GM12878 (cell line): ENCODE data around the gene TGIF2. TPM values are rescaled to one million over a fixed set of nuclear protein-coding genes. Genes with fewer than 3 reads are reported as not detected.

Experiments
- ATAC-seq: fragments of 200-7000 bp; cut with Tn5 transposase; 3 replicates; pipeline ENCODE4 v1.9.1; 2020; ENCODE audit warnings: mild to moderate bottlenecking, moderate library complexity
- BruUV-seq: library from RNA; stranded (reverse); fragments of 400-500 nt; replicated peaks from 2 replicates; lab custom pipeline; 2021; lab: Mats Ljungman, UMichigan
- CTCF ChIA-PET: fragments of 300-600 bp; sonication (Branson Sonifier 250); formaldehyde crosslinking; extraction: SDS; loops from one replicate; lab custom pipeline; 2021; ENCODE audit warnings: inconsistent platforms; lab: Yijun Ruan, JAX
- POLR2A ChIA-PET: fragments of 350-600 bp; formaldehyde crosslinking; extraction: SDS; loops from one replicate; lab custom pipeline; 2021; ENCODE audit warnings: inconsistent platforms; lab: Charles Lee
- RAD21 ChIA-PET: fragments of 300-600 bp; sonication (Branson Sonifier 250); formaldehyde crosslinking; loops from one replicate; lab custom pipeline; 2023; ENCODE audit warnings: antibody characterized with exemption; ENCODE audit not compliant: unreplicated experiment; lab: Charles Lee
- SMC1A ChIA-PET: fragments of 300-600 bp; sonication (Branson Sonifier 250); formaldehyde crosslinking; loops from one replicate; lab custom pipeline; 2023; ENCODE audit not compliant: unreplicated experiment, uncharacterized antibody; lab: Charles Lee
- DNase-seq: peaks from one replicate; pipeline ENCODE4 v3.0.0-alpha.2; 2011; ENCODE audit warnings: low read depth, low spot score
- FAIRE-seq: peaks from 3 replicates; lab custom pipeline; 2011; peaks lifted over from hg19 to GRCh38; lab: Jason Lieb, UNC
- H2AFZ ChIP-seq: 2 replicates; pipeline ENCODE4 v1.6.0; 2011; ENCODE audit warnings: low read depth, low read length, control low read depth; ENCODE audit not compliant: control insufficient read depth
- H3K27ac ChIP-seq: 2 replicates; pipeline ENCODE4 v1.5.1; 2011; ENCODE audit warnings: control low read depth; ENCODE audit not compliant: control insufficient read depth, insufficient read depth
- H3K27me3 ChIP-seq, 2 experiments: replicated peaks in 1 of 2; 2 replicates each; pipeline versions ENCODE4 v1.6.0 to v1.6.1; 2011; ENCODE audit warnings: low read length in 1 of 2; ENCODE audit not compliant: control insufficient read depth in 2 of 2, insufficient read depth in 2 of 2
- H3K36me3 ChIP-seq, 2 experiments: 2 replicates each; pipeline ENCODE4 v1.5.1; 2011; ENCODE audit warnings: low read length in 1 of 2; ENCODE audit not compliant: control insufficient read depth in 2 of 2, insufficient read depth in 2 of 2
- H3K4me1 ChIP-seq: 2 replicates; pipeline ENCODE4 v1.6.1; 2011; ENCODE audit warnings: mild to moderate bottlenecking, low read length, moderate library complexity, mixed read lengths; ENCODE audit not compliant: control insufficient read depth, insufficient read depth
- H3K4me2 ChIP-seq: 2 replicates; pipeline ENCODE4 v1.6.0; 2011; ENCODE audit warnings: control low read depth; ENCODE audit not compliant: control insufficient read depth, insufficient read depth
- H3K4me3 ChIP-seq: fragments of 200-600 bp; sonication (generic); 2 replicates; pipeline ENCODE4 v1.5.1; 2016
- H3K79me2 ChIP-seq: 2 replicates; pipeline ENCODE4 v1.6.0; 2011; ENCODE audit warnings: low read length; ENCODE audit not compliant: control insufficient read depth, insufficient read depth
- H3K9ac ChIP-seq: 2 replicates; pipeline ENCODE4 v1.8.0; 2011; ENCODE audit warnings: low read length, control low read depth, mixed read lengths; ENCODE audit not compliant: control insufficient read depth, insufficient read depth
- H3K9me3 ChIP-seq: replicated peaks from 3 replicates; pipeline ENCODE4 v1.5.1; 2011; ENCODE audit warnings: mild to moderate bottlenecking, low read length; ENCODE audit not compliant: control insufficient read depth, insufficient read depth
- H4K20me1 ChIP-seq: 2 replicates; pipeline ENCODE4 v1.6.0; 2011; ENCODE audit not compliant: control insufficient read depth, insufficient read depth
- ATF3 ChIP-seq: IDR thresholded peaks from 2 replicates; pipeline ENCODE4 v1.6.1; 2011; ENCODE audit warnings: low read depth, mild to moderate bottlenecking, low read length, moderate library complexity, borderline replicate concordance; ENCODE audit errors: extremely low read depth
- EGR1 ChIP-seq, 2 experiments: IDR thresholded peaks; 1 replicate in 1 of 2; 2 replicates in 1 of 2; pipeline ENCODE4 v1.6.1; 2011 to 2012; ENCODE audit warnings: low read depth in 2 of 2, low read length in 2 of 2, borderline replicate concordance in 1 of 2, mild to moderate bottlenecking in 1 of 2, moderate library complexity in 1 of 2
- GATAD2B ChIP-seq: fragments of 450-650 bp; conservative IDR thresholded peaks from 2 replicates; pipeline ENCODE4 v1.6.1; 2017; ENCODE audit warnings: low read depth, mild to moderate bottlenecking, moderate library complexity
- HDAC6 ChIP-seq: fragments of 200-600 bp; sonication (generic); IDR thresholded peaks from one replicate; pipeline ENCODE4 v1.8.0; 2017; ENCODE audit warnings: antibody characterized with exemption; ENCODE audit not compliant: unreplicated experiment
- JUNB ChIP-seq: IDR thresholded peaks from 2 replicates; pipeline ENCODE4 v1.6.1; 2016; ENCODE audit warnings: antibody characterized with exemption, mild to moderate bottlenecking
- MYC ChIP-seq: IDR thresholded peaks from 2 replicates; pipeline ENCODE4 v1.6.1; 2011; ENCODE audit warnings: mild to moderate bottlenecking, low read length, moderate library complexity, inconsistent platforms; ENCODE audit not compliant: insufficient read depth, insufficient replicate concordance, insufficient read length, severe bottlenecking
- PML ChIP-seq: IDR thresholded peaks from 2 replicates; pipeline ENCODE4 v1.6.1; 2012; ENCODE audit warnings: low read length, inconsistent platforms
- POLR2AphosphoS2 ChIP-seq: IDR thresholded peaks from 2 replicates; pipeline ENCODE4 v1.6.1; 2011; ENCODE audit warnings: low read depth, mild to moderate bottlenecking, low read length, improper control_type of control experiment, moderate library complexity
- RB1 ChIP-seq: fragments of 450-650 bp; formaldehyde crosslinking; IDR thresholded peaks from 2 replicates; pipeline ENCODE4 v1.6.1; 2017; ENCODE audit warnings: mild to moderate bottlenecking, borderline replicate concordance
- SMAD5 ChIP-seq: IDR thresholded peaks from 2 replicates; pipeline ENCODE4 v1.6.1; 2016; ENCODE audit warnings: antibody characterized with exemption, low read depth
- SPI1 ChIP-seq: IDR thresholded peaks from 2 replicates; pipeline ENCODE4 v1.6.1; 2011; ENCODE audit warnings: low read depth, mild to moderate bottlenecking, low read length, moderate library complexity, borderline replicate concordance; ENCODE audit not compliant: insufficient read depth
- TBL1XR1 ChIP-seq: IDR thresholded peaks from 2 replicates; pipeline ENCODE4 v1.6.1; 2012; ENCODE audit warnings: low read depth, low read length, improper control_type of control experiment
- USF1 ChIP-seq: IDR thresholded peaks from 2 replicates; pipeline ENCODE4 v1.6.1; 2011; ENCODE audit warnings: borderline replicate concordance, low read depth, mild to moderate bottlenecking, moderate library complexity, mixed read lengths, low read length; ENCODE audit not compliant: insufficient read depth; ENCODE audit errors: extremely low read length
- ZBTB4 ChIP-seq: fragments of 450-650 bp; formaldehyde crosslinking; IDR thresholded peaks from 2 replicates; pipeline ENCODE4 v1.4.0; 2022; ENCODE audit warnings: mild to moderate bottlenecking, moderate library complexity
- WGBS: methylation state at CpG from one replicate; pipeline ENCODE4 v1.1.6; 2016; ENCODE audit warnings: low lambda C conversion rate; ENCODE audit not compliant: insufficient replicate concordance, insufficient coverage; ENCODE audit errors: missing lambda C conversion rate; 5-methylcytosine and 5-hydroxymethylcytosine counted together
- in situ Hi-C: fragments of 300-500 bp; cut with MboI; formaldehyde crosslinking; loops from 9 replicates; pipeline ENCODE4 v1.14.3; 2018; ENCODE audit warnings: mixed read lengths
- intact Hi-C: fragments of 100-400 bp; cut with micrococcal nuclease; formaldehyde crosslinking; loops from one replicate; pipeline ENCODE4 v1.14.2; 2022; ENCODE audit not compliant: unreplicated experiment
- polyA plus RNA-seq, 11 experiments: library from polyadenylated mRNA; depleted of rRNA in 4 of 11; unstranded in 6 of 11; stranded (reverse) in 5 of 11; fragments of >200 nt; fragmentation: Nextera tagmentation in 4 of 11; fragmentation: Illumina TruSeq in 1 of 11; extraction: Ambion mirVana in 4 of 11; extraction: Trizol in 1 of 11; gene quantifications; 1 replicate in 1 of 11; 2 replicates in 10 of 11; pipeline versions ENCODE4 v1.2.1 to v1.2.3, GENCODE V29; 2011 to 2016; ENCODE audit warnings: inconsistent platforms in 2 of 11, missing spikeins in 2 of 11, low read depth in 1 of 11
- total RNA-seq, 4 experiments: library from RNA; depleted of rRNA in 3 of 4; stranded (reverse); fragments of >200 nt in 3 of 4; fragmentation: Illumina TruSeq in 1 of 4; extraction: Trizol in 1 of 4; gene quantifications; 2 replicates each; pipeline versions ENCODE4 v1.2.1 to v1.2.3, GENCODE V29; 2013 to 2021
- TF ChIP-seq, protein P1 (sequence below): fragments of 450-650 bp; IDR thresholded peaks from 2 replicates; pipeline ENCODE4 v1.6.1; 2016; ENCODE audit warnings: mild to moderate bottlenecking

Gene TGIF2
- total and polyA plus RNA-seq, 10 of the 15 experiments (the other 5 are each of a cell fraction or from before 2014, with no cell fraction given) = 13.1 to 47.1 (median 36.6) TPM

GRCh38 chr20:36540551-36541211 is 32.7 kb upstream of the TGIF2 start:
- Histone ChIP-seq H2AFZ (peak overlapping the region; percentile 39), H3K27ac (no peak overlapping the region), H3K9me3 (no peaks in the 10 kb centered on the region), H4K20me1 (no peaks in the 10 kb centered on the region), H3K4me2 (0 out of 2 replicates have a peak overlapping the region, but pooled peaks have one; percentile 9), H3K27me3 (no peaks in the 10 kb centered on the region), H3K4me1 (no peaks in the 10 kb centered on the region), H3K36me3 (no peaks in the 10 kb centered on the region), H3K9ac (no peak overlapping the region), H3K79me2 (no peaks in the 10 kb centered on the region; the same call in 1 of the 2 replicates), H3K4me3 (peak overlapping the region; percentile 50; the same call in 1 of the 2 replicates)
- ATAC-seq (no peak), DNase-seq (no peak), FAIRE-seq (no peak)
- in situ Hi-C loops (no loop called here), intact Hi-C loops (no loop called here)
- SMC1A ChIA-PET = no interaction called here
- POLR2A ChIA-PET = no interaction called here
- RAD21 ChIA-PET = no interaction called here
- no TSS peak for BruUV-seq
- 81% methylated on average over 33 of the region's 41 CpGs for WGBS
- CTCF ChIA-PET = no interaction called here
- TF ChIP-seq ATF3 (no peak), JUNB (no peak), ZBTB4 (CRISPR knock-in tag) (no peak), HDAC6 (no peak), PML (no peak), SPI1 (no peak), SMAD5 (no peak), EGR1 (IDR thresholded peaks at IDR 0.05; ENCODE audit: borderline replicate concordance in 1 of 2, low read depth in 2 of 2, low read length in 2 of 2) (no peak), MYC (no peak), TBL1XR1 (no peak), USF1 (no peak), RB1 (no peak), POLR2AphosphoS2 (no peak), GATAD2B (no peak)
- TF ChIP-seq, protein P1, sequence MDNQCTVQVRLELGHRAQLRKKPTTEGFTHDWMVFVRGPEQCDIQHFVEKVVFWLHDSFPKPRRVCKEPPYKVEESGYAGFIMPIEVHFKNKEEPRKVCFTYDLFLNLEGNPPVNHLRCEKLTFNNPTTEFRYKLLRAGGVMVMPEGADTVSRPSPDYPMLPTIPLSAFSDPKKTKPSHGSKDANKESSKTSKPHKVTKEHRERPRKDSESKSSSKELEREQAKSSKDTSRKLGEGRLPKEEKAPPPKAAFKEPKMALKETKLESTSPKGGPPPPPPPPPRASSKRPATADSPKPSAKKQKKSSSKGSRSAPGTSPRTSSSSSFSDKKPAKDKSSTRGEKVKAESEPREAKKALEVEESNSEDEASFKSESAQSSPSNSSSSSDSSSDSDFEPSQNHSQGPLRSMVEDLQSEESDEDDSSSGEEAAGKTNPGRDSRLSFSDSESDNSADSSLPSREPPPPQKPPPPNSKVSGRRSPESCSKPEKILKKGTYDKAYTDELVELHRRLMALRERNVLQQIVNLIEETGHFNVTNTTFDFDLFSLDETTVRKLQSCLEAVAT = no peak
